CD4-positive, alpha-beta T cell (primary cell): Measurements from ENCODE around the gene RUNX2. TPM values are rescaled to one million over a fixed set of nuclear protein-coding genes. Genes with fewer than 3 reads are reported as not detected.

Experiments
- ATAC-seq: fragments of 200-7000 bp; cut with Tn5 transposase; one replicate; pipeline ENCODE4 v1.10.0; 2022; ENCODE audit warnings: mild to moderate bottlenecking; ENCODE audit not compliant: poor library complexity
- CTCF ChIA-PET: fragments of 350-600 bp; sonication (Branson Sonifier 250); formaldehyde crosslinking; loops from one replicate; lab custom pipeline; 2021; ENCODE audit warnings: antibody characterized with exemption, inconsistent platforms; lab: Charles Lee
- POLR2A ChIA-PET: fragments of 350-600 bp; sonication (Branson Sonifier 250); formaldehyde crosslinking; loops from one replicate; lab custom pipeline; 2021; ENCODE audit warnings: antibody characterized with exemption, inconsistent platforms; lab: Charles Lee
- DNase-seq, 14 experiments: peaks; one replicate each; pipeline ENCODE4 v3.0.0-alpha.2; 2013 to 2020; ENCODE audit warnings: mixed read lengths in 2 of 14
- H3K27ac ChIP-seq, 2 donors: one replicate each; pipeline versions ENCODE4 v1.5.1 to v1.7.0; 2013; ENCODE audit warnings: low read length in 2 of 2, low read depth in 1 of 2, mild to moderate bottlenecking in 1 of 2
- H3K27me3 ChIP-seq, 2 experiments: 1 replicate in 1 of 2; 2 replicates in 1 of 2; pipeline versions ENCODE4 v1.6.1 to v1.7.0; 2013; ENCODE audit warnings: low read length in 2 of 2, control low read depth in 1 of 2, mild to moderate bottlenecking in 1 of 2, moderate library complexity in 1 of 2; ENCODE audit not compliant: insufficient read depth in 2 of 2, control insufficient read depth in 1 of 2
- H3K36me3 ChIP-seq: one replicate; pipeline ENCODE4 v1.6.1; 2013; ENCODE audit warnings: low read length, control low read depth; ENCODE audit not compliant: insufficient read depth
- H3K4me1 ChIP-seq: one replicate; pipeline ENCODE4 v1.6.1; 2013; ENCODE audit warnings: low read length, control low read depth; ENCODE audit not compliant: insufficient read depth
- H3K4me3 ChIP-seq: one replicate; pipeline ENCODE4 v1.5.1; 2013; ENCODE audit warnings: mild to moderate bottlenecking, low read length, moderate library complexity
- H3K9me3 ChIP-seq, 2 experiments: 1 replicate in 1 of 2; 2 replicates in 1 of 2; pipeline versions ENCODE4 v1.6.1 to v1.7.0; 2013; ENCODE audit warnings: low read length in 2 of 2, mild to moderate bottlenecking in 2 of 2, control low read depth in 1 of 2, moderate library complexity in 1 of 2; ENCODE audit not compliant: control insufficient read depth in 1 of 2, insufficient read depth in 1 of 2
- H3K27ac Mint-ChIP-seq: one replicate; pipeline ENCODE4 v1.8.0; 2020; ENCODE audit warnings: mixed read lengths
- H3K27me3 Mint-ChIP-seq: one replicate; pipeline ENCODE4 v1.8.0; 2021; ENCODE audit warnings: mixed read lengths
- H3K36me3 Mint-ChIP-seq: one replicate; pipeline ENCODE4 v1.8.0; 2021; ENCODE audit warnings: low read depth, mixed read lengths
- H3K4me1 Mint-ChIP-seq: one replicate; pipeline ENCODE4 v1.8.0; 2021; ENCODE audit warnings: low read depth, mixed read lengths
- H3K4me3 Mint-ChIP-seq: one replicate; pipeline ENCODE4 v1.8.0; 2020; ENCODE audit warnings: mild to moderate bottlenecking, mixed read lengths
- H3K9me3 Mint-ChIP-seq: one replicate; pipeline ENCODE4 v1.8.0; 2020; ENCODE audit warnings: mixed read lengths
- intact Hi-C, 2 experiments: fragments of 100-400 bp; cut with DNase I in 1 of 2; cut with micrococcal nuclease in 1 of 2; formaldehyde crosslinking; loops; one replicate each; pipeline versions ENCODE4 v1.15.1 to v1.9.0; 2023 to 2025; cut with DNase I, micrococcal nuclease
- total RNA-seq, 174 experiments: library from RNA in 2 of 174; stranded (reverse) in 2 of 174; gene quantifications; one replicate each; pipeline ENCODE4 v1.2.3 and lab custom pipeline; 2021 to 2026
- TF ChIP-seq, protein P1 (sequence below): fragments of 200-600 bp; IDR thresholded peaks from one replicate; pipeline ENCODE4 v1.8.0; 2022; ENCODE audit warnings: antibody characterized with exemption, mild to moderate bottlenecking

Gene RUNX2
- total RNA-seq, 2 experiments from 2014 or later = 17.5 to 18.0 TPM

DNA sequence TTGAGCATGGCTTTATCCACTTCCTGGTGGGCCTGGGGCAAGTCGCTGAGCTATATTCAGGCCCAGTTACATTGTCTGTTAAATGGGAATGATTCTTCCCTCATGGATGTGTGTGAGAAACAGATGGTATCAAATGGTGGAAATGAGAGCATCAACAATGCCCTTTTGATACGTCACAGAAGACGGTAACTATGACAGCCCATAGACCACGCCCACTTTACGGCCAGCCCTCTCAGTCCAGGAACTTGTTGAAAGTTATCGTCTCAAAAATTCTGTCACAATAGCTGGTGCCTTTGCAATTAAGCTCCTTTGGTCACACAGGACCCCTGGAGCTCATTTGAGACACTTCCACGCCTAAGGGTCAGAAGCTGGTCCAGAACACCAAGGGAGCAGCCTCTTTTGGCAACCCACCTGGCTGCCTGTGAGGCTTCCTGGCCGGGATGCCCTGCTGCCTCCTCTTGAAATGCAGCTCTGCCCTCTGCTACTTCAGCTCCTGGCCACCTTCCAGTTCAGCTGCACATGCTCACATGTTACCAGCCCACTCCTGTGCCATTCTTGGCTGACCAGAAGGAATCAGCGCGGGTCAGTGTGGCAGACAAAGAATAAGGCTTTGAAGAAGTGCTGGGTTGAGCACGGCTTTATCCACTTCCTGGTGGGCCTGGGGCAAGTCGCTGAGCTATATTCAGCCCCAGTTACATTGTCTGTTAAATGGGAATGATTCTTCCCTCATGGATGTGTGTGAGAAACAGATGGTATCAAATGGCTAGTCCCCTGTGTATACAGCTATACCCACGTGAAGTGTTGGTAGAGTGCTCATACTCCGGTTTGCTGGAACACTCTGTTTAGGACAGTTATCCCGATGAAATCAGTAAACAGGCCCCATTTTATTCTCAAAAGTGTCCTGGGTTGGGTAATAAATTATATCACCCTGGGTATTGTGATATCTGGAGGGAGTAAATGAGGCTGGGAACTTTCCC, 248.8 kb downstream of the RUNX2 start:
- CTCF ChIA-PET = no interaction called here
- POLR2A ChIA-PET = no interaction called here
- no peaks in the 10 kb centered on the region for H3K27me3 ChIP-seq

DNA sequence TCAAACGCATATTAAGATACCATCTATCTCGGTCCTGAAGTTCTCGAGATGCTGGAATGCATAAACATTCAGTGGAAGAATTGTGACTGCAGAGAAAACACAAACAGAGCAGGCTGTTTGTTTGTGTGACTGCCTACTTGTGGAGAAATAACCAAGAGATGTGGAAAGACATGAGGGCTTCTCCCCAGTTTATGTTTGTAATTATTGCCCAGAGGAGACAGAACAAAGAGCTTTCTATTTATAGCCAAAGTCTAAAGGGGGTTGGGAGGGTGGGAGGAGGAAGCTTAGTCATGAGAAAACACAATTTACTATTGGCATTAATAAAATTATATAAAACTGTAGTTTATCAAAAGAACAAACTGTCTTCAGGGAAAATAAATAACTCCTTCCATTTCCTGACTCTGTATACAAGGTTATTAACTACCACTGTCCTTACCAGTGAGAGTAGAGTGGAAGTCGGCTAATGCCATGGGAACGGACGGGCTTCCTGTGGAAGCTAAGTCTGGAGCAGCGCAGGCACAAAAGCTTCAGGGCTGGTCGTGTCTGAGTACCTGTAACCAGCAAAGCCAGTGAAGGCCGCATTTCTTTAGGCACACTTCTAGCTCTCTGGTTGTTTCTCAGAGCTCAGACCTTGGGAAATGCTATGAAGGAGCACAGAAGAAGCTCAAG, 249.8 kb downstream of the RUNX2 start:
- Histone ChIP-seq H3K4me1 (peaks cover 8% of the 10 kb centered on the region), H3K36me3 (no peaks in the 10 kb centered on the region), H3K4me3 (no peak overlapping the region), H3K27me3 (no peaks in the 10 kb centered on the region), H3K27ac (no peak overlapping the region), H3K9me3 (no peaks in the 10 kb centered on the region)
- ATAC-seq (no peak), DNase-seq (no peak)
- Mint-ChIP-seq H3K27ac (no peak overlapping the region), H3K4me3 (no peak overlapping the region), H3K36me3 (no peaks in the 10 kb centered on the region), H3K4me1 (peaks cover 16% of the 10 kb centered on the region), H3K9me3 (peaks cover 3% of the 10 kb centered on the region), H3K27me3 (no peaks in the 10 kb centered on the region)
- ChIA-PET POLR2A (interaction anchor here (1.0 kb wide), 1 partner anchor 9 kb away, joined by 3 read pairs; no protein-coding TSS in a partner anchor), CTCF (no interaction called here)
- TF ChIP-seq, protein P1, sequence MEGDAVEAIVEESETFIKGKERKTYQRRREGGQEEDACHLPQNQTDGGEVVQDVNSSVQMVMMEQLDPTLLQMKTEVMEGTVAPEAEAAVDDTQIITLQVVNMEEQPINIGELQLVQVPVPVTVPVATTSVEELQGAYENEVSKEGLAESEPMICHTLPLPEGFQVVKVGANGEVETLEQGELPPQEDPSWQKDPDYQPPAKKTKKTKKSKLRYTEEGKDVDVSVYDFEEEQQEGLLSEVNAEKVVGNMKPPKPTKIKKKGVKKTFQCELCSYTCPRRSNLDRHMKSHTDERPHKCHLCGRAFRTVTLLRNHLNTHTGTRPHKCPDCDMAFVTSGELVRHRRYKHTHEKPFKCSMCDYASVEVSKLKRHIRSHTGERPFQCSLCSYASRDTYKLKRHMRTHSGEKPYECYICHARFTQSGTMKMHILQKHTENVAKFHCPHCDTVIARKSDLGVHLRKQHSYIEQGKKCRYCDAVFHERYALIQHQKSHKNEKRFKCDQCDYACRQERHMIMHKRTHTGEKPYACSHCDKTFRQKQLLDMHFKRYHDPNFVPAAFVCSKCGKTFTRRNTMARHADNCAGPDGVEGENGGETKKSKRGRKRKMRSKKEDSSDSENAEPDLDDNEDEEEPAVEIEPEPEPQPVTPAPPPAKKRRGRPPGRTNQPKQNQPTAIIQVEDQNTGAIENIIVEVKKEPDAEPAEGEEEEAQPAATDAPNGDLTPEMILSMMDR = no peak
- intact Hi-C loops = loop anchor here in 1 of 2 experiments (2.0 kb wide), 1 partner anchor 17 kb away; no protein-coding TSS in a partner anchor

More for the DNA sequence above, 248.8 kb downstream of the RUNX2 start:
- peaks cover 1% of the 10 kb centered on the region for H3K9me3 Mint-ChIP-seq
- Histone ChIP-seq H3K9me3 (no peaks in the 10 kb centered on the region), H3K4me3 (no peak overlapping the region), H3K4me1 (peaks cover 13% of the 10 kb centered on the region), H3K36me3 (no peaks in the 10 kb centered on the region), H3K27ac (no peak overlapping the region)
- no peak overlapping the region for H3K27ac Mint-ChIP-seq
- no peak overlapping the region for H3K4me3 Mint-ChIP-seq
- intact Hi-C loops = no loop called here
- TF ChIP-seq, protein P1 = no peak
- peaks cover 22% of the 10 kb centered on the region for H3K4me1 Mint-ChIP-seq
- ATAC-seq (no peak), DNase-seq (no peak)
- H3K36me3 Mint-ChIP-seq = no peaks in the 10 kb centered on the region
- H3K27me3 Mint-ChIP-seq = no peaks in the 10 kb centered on the region

DNA sequence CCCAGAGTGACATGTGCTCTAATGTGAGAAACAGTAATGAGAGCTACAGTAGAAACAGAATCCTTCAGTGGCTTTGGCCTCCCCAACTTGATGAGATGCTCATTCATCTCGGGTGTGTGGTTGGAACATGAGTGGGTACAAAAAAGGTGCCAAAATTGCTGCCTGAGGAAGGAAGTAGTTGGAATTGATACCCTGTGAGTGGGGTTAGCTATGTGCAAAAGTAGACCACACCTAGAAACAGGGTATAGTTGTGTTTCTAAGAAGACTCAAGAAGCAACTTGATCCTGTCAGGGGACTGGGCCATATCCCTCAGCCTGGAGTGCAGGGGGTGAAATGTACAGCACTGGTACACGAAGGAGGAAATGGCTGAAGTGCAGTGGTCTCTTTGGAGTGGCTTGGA, 256.0 kb downstream of the RUNX2 start:
- H3K27ac Mint-ChIP-seq = peak overlapping the region; percentile 7
- Histone ChIP-seq H3K36me3 (no peaks in the 10 kb centered on the region), H3K4me3 (no peak overlapping the region), H3K4me1 (peaks cover 47% of the 10 kb centered on the region), H3K9me3 (no peaks in the 10 kb centered on the region), H3K27ac (no peak overlapping the region), H3K27me3 (no peaks in the 10 kb centered on the region)
- POLR2A ChIA-PET = no interaction called here
- no peak overlapping the region for H3K4me3 Mint-ChIP-seq
- H3K9me3 Mint-ChIP-seq = peaks cover 3% of the 10 kb centered on the region
- TF ChIP-seq, protein P1 = no peak
- H3K4me1 Mint-ChIP-seq = peaks cover 53% of the 10 kb centered on the region
- no peaks in the 10 kb centered on the region for H3K27me3 Mint-ChIP-seq
- no peak for ATAC-seq
- intact Hi-C loops = no loop called here
- no peaks in the 10 kb centered on the region for H3K36me3 Mint-ChIP-seq
- DNase-seq = peak in 1 of 14 experiments; percentile 58
- CTCF ChIA-PET = no interaction called here
